HG02759 (cell line): Measurements from ENCODE around the gene SERPINB5.

ENCODE experiments used
- ATAC-seq: cut with Tn5 transposase; IDR thresholded peaks from one replicate; pipeline ENCODE4 v1.9.1; 2021; ENCODE audit warnings: mild to moderate bottlenecking, moderate library complexity; ENCODE audit not compliant: unreplicated experiment

SERPINB5 gene

GRCh38 chr18:63520053-63520685 is 43.4 kb downstream of the SERPINB5 start:
- no peak for ATAC-seq

DNA sequence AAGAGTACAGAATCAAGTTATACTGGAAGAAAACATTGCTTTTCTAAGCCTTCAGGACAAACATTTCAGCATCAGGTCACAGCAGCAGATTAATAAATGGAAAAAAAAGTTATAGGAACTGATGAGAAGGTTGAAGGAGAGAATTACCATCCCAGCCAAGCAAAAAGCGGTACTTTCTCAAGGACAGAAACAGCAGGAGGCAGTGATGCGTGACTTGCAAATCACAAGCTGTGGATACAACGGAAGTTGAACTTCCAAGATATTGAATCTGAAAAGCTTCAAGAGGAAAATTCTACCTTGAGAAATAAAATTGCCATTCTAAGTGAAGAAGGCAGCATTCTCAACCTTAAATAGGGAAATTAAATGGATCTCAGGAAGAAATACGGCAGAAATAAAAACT is 46.9 kb downstream of the SERPINB5 start:
- no peak for ATAC-seq

DNA sequence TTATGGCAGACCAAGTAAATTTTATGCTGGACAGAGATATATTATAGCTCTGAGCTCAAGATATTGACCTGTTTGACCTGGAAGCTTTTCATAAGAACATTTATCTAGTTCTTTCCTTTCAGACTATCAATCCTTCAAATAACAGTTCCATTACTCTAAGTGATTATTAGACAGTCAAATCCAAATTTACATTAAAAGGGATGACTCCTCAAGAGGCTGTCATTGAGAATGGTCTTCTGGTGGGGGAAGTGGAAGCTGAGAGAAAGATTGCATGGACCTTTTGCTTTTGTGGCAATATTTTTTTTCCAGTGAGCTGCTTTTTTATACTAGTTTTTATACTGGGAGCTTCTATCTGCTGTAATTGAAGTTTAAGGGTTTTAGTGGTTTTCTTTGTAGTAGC is 50.5 kb downstream of the SERPINB5 start:
- ATAC-seq: no peak

GRCh38 chr18:63528863-63529492 is 52.2 kb downstream of the SERPINB5 start:
- ATAC-seq: no peak

DNA sequence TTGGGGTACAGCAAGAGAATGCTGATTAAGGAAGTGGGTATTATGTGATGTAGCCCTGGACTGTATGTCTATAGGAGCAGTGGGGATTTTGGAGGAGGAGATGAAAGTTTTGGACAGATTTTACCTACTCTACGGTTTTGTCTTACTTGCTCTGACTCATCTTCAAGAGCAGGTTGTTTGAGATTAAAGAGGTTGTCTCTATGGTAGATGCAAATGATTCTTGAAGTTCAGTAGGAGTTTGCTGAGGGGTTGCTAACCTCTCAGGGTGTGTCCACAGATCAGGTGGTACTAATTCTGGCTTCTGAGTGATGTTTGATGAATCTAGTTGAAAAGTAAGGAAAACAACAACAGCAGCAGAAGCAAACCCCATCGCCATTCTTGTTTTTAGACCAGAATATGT is 55.7 kb downstream of the SERPINB5 start:
- no peak for ATAC-seq

DNA sequence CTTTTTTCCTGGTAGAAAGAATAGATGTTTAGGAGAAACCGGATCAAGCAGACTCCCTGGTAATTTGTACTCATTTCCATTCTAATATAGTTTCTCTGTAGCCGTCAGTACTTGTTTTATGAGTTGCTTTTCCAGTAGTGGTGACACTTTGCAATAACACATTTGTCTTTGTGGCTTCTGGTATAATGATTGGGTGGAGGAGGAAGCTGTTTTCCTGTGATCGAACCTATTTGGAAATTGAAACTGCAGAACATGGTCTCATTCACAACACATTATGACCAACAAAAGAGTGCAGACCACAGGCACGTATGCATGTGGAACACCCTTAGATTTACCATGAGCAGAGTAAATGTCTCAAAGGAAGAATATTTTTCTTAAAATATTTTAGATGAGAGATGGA is 57.9 kb downstream of the SERPINB5 start:
- no peak for ATAC-seq

GRCh38 chr18:63539904-63540510 is 63.2 kb downstream of the SERPINB5 start:
- no peak for ATAC-seq

DNA sequence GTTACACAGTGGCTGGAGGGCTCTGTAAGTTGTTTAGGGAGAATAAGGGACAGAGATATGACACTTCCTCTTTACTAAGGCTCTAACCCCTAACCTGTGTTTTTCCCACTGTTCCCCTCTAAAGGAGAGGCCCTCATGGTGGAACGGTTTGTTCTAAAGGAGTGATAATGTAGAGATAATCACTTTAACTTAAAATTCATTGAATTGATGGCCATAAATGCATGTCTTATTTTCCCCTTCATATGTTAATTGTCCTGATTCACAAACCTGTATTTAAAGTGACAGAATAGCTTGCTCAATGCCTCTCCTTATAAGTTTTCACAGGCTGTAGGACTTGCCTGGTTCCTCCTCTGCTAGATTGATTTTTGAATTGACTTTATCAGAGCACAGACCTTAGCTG is 65.3 kb downstream of the SERPINB5 start, which contains the start of gene SERPINB12:
Gene SERPINB12 (plus strand): TSS at position 301 of the 400 bp plus-strand sequence. CDS start 13,791 bp downstream, outside the sequence.
- no peak for ATAC-seq

DNA sequence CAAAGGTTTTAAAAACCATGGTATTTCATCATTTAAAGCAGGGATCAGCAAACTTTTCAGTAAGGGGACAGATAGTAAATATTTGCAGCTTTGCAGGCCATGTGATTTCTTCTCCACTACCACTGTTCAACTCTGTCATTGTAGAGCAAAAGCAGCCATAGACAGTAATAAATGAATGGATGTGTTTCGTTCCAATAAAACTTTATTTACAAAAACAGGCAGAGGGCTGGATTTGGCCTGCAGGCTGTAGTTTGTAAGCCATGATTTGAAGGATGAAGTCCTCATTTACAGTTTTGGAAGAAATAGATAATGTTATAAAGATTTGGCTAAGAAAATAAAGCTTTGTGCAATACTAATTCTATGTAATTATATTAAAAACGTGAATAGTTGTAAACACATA is 67.3 kb downstream of the SERPINB5 start:
- no peak for ATAC-seq

DNA sequence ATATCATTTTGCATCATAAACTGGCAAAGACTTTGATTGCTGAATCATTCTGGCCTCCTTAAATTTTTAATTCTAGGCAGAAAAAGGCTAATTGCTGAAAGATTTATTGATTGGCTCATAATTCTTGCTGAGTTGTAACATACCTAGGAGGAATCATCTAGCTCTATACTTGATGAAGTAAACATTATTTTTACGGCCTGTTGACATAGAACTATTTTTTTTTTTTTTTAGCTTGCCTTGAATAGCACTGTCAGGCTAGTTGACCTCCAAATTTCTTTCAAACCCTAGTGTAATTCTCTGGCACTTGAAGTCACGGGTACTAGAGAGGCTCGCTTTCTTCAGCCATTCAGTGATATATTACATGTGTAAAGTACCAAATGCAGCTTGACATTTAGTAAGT is 68.2 kb downstream of the SERPINB5 start:
- no peak for ATAC-seq

DNA sequence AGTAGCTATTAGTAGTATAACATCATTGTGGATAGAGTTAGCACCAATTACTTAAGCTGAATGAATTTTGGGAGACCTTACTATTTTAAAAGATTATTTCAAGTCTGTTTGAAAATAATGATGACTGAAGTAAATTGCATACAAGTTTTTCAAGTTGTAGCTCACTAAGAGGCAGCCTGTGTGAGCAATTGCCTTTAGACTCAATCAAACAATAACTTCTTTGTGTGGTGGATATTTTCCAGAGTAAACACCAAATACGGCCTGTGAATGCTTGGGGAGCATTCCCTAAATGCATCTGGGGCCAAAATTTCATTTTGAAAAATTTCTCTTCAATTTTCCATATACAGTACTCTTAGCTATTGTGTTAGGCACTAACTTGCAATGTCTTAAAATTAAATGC is 73.3 kb downstream of the SERPINB5 start:
- no peak for ATAC-seq

DNA sequence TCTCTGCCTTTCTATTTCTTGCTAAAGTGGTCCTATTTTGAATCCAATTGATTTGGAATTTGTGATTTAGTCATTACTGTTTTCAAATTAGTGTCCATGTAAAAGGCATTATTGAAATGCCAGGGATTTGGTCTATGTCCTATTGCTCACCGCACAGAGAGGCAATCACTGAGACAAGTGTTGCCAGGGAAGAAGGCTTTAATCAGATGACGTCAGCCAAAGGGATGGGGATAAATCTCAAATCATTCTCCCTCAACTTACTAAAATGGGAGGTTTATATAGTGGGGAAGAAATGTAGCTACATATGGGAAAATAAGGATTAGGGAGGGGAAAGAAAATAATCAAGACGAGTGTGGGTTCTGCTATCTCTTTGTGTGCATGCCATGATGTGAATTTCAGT is 75.0 kb downstream of the SERPINB5 start:
- ATAC-seq: no peak

GRCh38 chr18:63552581-63552980 is 75.8 kb downstream of the SERPINB5 start:
- no peak for ATAC-seq

GRCh38 chr18:63553081-63553480 is 76.3 kb downstream of the SERPINB5 start:
- no peak for ATAC-seq
